ENCODE results near the gene ANKRD63. TPM values are rescaled to one million over a fixed set of nuclear protein-coding genes. Genes with fewer than 3 reads are reported as not detected.

Gene ANKRD63
- total RNA-seq, 1 donor from 2014 or later: not detected

GRCh38 chr15:40282147-40282868, 556 bp downstream of the ANKRD63 start:
- Histone ChIP-seq H3K27me3 (ENCODE audit: control insufficient read depth, insufficient read depth, low read length) (peaks cover 74% of the 10 kb centered on the region), H3K36me3 (ENCODE audit: control insufficient read depth, insufficient read depth, low read length) (no peaks in the 10 kb centered on the region), H3K4me3 (ENCODE audit: low read depth, low read length) (peak overlapping the region; percentile 16)
- no peak for DNase-seq (ENCODE audit: low read depth)
- TF ChIP-seq, protein P1, sequence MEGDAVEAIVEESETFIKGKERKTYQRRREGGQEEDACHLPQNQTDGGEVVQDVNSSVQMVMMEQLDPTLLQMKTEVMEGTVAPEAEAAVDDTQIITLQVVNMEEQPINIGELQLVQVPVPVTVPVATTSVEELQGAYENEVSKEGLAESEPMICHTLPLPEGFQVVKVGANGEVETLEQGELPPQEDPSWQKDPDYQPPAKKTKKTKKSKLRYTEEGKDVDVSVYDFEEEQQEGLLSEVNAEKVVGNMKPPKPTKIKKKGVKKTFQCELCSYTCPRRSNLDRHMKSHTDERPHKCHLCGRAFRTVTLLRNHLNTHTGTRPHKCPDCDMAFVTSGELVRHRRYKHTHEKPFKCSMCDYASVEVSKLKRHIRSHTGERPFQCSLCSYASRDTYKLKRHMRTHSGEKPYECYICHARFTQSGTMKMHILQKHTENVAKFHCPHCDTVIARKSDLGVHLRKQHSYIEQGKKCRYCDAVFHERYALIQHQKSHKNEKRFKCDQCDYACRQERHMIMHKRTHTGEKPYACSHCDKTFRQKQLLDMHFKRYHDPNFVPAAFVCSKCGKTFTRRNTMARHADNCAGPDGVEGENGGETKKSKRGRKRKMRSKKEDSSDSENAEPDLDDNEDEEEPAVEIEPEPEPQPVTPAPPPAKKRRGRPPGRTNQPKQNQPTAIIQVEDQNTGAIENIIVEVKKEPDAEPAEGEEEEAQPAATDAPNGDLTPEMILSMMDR (IDR thresholded peaks at IDR 0.05; ENCODE audit: insufficient read depth, low read length, poor library complexity, severe bottlenecking): peak; percentile 6

DNA sequence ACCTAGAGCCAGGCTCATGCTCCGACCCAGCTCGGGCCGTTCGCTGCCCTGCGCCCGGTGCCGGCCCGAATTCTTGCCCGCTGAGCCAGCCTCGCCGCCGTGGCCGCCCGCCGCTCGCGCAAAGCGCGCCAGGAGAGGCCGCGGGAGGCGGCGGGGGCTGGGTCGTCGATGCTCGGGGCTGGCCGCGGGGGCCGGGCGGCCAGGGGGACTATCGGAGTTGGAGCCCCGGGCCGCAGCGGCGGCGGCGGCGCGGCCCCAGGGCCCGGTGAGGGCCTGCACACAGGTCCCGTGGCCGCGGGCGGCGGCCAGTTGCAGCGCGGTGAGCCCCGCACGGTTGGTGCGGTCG, 1.1 kb downstream of the ANKRD63 start:
- Histone ChIP-seq H3K36me3 (ENCODE audit: control insufficient read depth, insufficient read depth, low read length) (no peaks in the 10 kb centered on the region), H3K27me3 (ENCODE audit: control insufficient read depth, insufficient read depth, low read length) (peaks cover 73% of the 10 kb centered on the region), H3K4me3 (ENCODE audit: low read depth, low read length) (no peak overlapping the region)
- no peak for DNase-seq (ENCODE audit: low read depth)
- TF ChIP-seq, protein P1 (IDR thresholded peaks at IDR 0.05; ENCODE audit: insufficient read depth, low read length, poor library complexity, severe bottlenecking): no peak

DNA sequence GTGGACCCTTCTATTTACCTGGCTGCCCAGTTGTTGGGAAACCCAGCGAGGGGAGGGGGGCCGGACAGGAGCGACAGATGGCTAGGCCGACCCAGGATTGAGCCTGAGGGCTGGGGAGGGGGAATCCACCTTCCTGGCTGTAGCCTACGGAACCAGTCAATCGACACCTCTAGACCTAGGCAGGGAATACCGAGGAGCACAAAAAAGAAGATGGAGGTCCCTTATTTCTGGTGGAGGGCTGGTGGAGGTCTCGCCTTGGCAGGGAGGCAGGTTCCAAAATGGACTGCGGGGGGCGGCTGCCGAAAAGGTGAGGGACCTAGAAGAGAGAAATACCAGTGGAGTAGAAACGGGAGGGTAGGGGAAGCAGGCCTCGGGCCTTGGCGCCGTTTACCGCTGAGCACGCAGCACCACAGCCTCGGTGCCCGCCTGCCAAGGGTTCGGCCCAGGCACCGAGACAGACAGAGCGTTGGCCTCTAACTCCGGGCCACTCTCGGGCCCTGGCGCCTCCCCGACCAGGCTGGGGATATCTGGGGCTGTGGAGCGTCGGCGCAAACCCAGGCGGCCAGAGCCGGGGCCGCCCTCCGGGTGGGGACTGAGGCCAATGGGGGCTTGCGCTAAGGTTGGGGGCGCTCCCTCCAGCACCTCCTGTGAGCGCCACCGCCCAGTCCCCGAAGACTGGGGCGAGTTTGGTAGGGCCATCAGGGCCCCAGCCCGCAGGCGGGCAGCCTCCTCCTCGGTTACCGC, 1.6 kb downstream of the ANKRD63 start:
- H3K4me3 ChIP-seq (ENCODE audit: low read depth, low read length): no peak overlapping the region
- TF ChIP-seq, protein P1 (IDR thresholded peaks at IDR 0.05; ENCODE audit: insufficient read depth, low read length, poor library complexity, severe bottlenecking): no peak
- H3K27me3 ChIP-seq (ENCODE audit: control insufficient read depth, insufficient read depth, low read length): peaks cover 77% of the 10 kb centered on the region
- DNase-seq (ENCODE audit: low read depth): no peak
- H3K36me3 ChIP-seq (ENCODE audit: control insufficient read depth, insufficient read depth, low read length): no peaks in the 10 kb centered on the region

GRCh38 chr15:40280260-40281056, 2.4 kb downstream of the ANKRD63 start:
- TF ChIP-seq, protein P1 (IDR thresholded peaks at IDR 0.05; ENCODE audit: insufficient read depth, low read length, poor library complexity, severe bottlenecking): no peak
- Histone ChIP-seq H3K4me3 (ENCODE audit: low read depth, low read length) (no peak overlapping the region), H3K27me3 (ENCODE audit: control insufficient read depth, insufficient read depth, low read length) (peaks cover 77% of the 10 kb centered on the region), H3K36me3 (ENCODE audit: control insufficient read depth, insufficient read depth, low read length) (no peaks in the 10 kb centered on the region)
- no peak for DNase-seq (ENCODE audit: low read depth)

DNA sequence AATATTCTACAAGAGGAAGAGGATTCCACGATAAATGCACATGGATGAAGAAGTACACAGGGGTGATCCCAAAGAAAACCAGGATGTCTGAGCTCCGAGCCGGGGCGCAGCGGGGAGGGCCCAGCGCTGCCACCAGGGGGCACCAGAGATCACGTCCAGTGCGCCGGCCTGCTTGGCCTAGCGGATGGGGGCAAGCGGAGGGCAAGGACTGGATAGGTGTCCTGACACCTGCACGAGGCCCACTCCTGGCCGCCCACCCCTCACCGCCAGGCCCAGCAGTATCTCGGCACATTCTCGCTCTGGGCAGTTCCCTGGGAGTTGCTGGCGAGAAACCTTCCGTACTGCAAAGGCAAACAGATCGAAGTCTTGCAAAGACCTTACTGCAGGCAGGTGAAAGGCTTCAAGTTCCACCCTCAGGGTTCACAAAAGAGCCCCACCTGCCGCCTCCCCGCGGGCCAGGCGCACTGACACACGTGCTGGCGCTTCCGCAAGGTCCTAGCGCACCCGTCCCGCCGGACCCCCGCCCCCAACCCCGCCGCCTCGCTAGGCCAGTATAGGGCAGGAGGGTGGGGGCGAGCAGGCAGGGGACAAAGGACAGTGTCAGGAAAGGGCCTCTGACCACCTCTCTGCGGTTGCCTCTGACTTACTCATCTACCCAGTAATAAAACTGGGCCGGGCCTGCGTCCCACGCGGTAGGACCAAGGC, 3.3 kb downstream of the ANKRD63 start:
- no peaks in the 10 kb centered on the region for H3K36me3 ChIP-seq (ENCODE audit: control insufficient read depth, insufficient read depth, low read length)
- peaks cover 74% of the 10 kb centered on the region for H3K27me3 ChIP-seq (ENCODE audit: control insufficient read depth, insufficient read depth, low read length)
- no peak overlapping the region for H3K4me3 ChIP-seq (ENCODE audit: low read depth, low read length)
- no peak for DNase-seq (ENCODE audit: low read depth)
- TF ChIP-seq, protein P1 (IDR thresholded peaks at IDR 0.05; ENCODE audit: insufficient read depth, low read length, poor library complexity, severe bottlenecking): peak; percentile 99

All from kidney epithelial cell (primary cell).